HG03520 (cell line): Measurements from ENCODE around the gene MTREX.
A peak's percentile ranks its signal among the peaks of the same experiment; 100 is the strongest.

Experiments used
- ATAC-seq: cut with Tn5 transposase; IDR thresholded peaks from one replicate; pipeline ENCODE4 v1.9.1; 2021; ENCODE audit warnings: mild to moderate bottlenecking, moderate library complexity; ENCODE audit not compliant: unreplicated experiment

MTREX gene

DNA sequence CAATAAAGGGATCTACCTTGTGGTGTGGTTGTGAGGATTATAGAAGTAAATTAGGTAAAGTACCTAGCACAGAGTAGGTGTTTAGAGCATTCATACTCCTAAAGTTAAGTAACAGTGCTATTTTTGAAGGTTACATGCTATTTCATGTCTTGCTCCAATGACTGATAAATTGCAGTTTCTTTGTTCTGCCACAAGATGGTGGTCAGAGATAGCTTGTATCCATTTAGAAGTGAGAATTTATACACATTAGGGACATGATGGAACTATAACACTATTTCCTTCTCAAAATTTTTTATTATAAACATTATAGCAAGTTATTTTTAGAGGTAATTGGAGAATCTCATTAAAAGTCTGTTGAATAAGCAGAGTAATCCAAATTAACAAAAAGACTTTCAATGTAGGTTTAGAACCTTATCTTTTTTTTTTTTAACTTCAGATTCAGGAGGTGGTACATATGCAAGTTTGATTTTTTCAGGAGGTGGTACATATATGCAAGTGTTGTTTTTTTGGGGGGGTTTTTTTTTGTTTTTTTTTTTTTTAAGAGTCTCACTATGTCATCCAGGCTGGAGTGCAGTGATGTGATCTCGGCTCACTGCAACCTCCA lies 17.1 kb downstream of the MTREX start:
- no peak for ATAC-seq

DNA sequence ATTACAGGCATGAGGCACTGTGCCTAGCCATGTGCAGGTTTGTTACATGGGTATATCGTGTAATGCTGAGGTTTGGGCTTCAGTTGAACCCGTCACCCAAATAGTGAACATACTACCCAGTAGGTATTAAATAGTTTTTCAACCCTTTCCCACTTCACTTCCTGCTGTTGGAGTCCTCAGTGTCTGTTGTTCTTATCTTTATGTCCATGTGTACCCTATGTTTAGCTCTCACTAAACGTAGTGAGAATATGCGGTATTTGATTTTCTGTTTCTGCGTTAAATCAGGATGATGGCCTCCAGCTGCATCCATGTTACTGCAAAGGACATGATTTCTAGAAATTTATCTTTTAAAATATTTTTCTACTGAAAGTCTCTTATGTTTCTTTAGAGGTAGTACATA lies 17.8 kb downstream of the MTREX start:
- no peak for ATAC-seq

GRCh38 chr5:55327281-55327680 lies 19.5 kb downstream of the MTREX start:
- ATAC-seq, result no peak

DNA sequence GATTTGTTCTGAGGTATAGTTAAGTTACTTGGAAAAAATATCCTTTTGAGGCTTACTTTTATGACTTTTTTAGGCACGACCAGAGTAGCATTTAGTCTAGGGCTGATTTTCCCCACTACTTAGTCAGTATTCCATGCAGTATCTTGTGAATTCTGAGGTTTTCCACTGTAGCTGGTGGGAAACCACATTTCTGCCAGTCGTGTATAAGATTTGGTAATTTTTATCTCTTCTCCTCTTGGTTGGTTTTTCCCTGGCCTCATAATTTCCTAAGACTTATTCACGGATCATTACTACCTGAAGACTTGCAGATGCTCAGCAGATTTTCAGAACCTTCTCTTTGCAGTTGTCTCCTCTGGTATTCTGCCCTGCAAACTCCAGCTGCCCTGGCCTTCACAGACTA lies 23.5 kb downstream of the MTREX start:
- no peak for ATAC-seq

GRCh38 chr5:55333017-55333416 lies 25.2 kb downstream of the MTREX start:
- no peak for ATAC-seq

DNA sequence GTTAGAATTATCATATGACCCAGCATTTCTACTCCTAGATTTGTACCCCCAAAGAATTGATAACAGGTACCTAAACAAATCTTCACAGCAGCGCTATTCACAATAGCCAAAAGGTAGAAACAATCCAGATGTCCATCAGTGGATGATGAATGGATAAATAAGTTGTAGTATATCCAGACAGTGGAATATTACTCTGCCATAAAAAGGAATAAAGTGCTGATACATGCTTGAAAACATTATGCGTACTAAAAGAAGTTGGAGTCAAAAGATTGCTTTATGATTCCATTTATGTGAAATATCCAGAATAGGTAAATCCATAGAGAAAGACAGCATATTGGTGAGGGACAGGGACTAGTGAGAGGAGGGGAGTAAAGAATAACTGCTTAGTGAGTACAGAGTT lies 26.0 kb downstream of the MTREX start:
- ATAC-seq, result no peak

- no peak for ATAC-seq
These were observed 30.4 kb downstream of the MTREX start for GRCh38 chr5:55338092-55338613.

- no peak for ATAC-seq
These were observed 31.0 kb downstream of the MTREX start for GRCh38 chr5:55338810-55339243.

- no peak for ATAC-seq
These were observed 35.3 kb downstream of the MTREX start for GRCh38 chr5:55343107-55343506.

DNA sequence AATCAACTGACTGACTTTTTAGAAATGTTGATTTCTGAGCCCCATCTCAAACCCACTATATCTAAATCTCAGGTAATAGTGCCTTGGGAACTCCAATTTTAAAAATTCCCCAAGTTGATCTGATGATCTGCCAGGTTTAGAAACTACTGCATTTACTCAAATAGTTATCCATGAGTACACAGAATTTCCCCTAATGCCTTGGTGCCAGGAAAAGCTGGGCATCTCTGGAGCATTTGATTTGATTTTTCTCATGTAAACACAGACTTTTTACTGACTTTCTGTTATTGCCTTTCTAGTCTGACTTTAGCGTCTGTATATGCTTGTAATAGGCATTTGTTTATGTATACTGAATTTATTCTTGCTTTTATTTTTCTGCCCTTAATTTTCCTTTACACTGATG lies 35.8 kb downstream of the MTREX start:
- no peak for ATAC-seq

DNA sequence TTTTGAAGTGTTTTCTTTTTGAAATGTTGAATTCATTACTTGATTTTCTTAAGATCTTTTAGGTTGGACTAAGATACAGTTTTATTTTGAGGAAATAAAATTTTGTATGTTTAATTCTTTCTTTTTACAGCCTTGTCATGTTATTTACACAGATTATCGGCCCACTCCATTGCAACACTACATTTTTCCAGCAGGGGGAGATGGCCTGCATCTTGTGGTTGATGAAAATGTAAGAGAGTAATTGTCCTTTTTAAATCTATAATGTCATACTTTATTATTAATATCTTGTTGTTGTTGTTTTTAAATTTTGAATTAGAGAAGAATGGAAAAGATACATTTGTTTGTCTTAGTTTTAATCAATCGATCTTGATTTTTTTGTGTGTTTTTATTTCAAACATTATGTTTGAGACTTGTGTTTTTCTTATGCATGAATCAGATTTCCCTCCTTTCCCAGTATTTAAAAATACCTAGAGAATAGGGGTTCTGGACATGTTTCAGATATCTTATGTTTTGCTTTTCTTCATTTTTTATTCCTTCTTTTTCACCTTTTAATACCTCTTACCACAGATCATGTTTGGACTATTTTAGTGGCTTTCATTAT lies 36.7 kb downstream of the MTREX start:
- ATAC-seq, result no peak

- no peak for ATAC-seq
These were observed 37.5 kb downstream of the MTREX start for GRCh38 chr5:55345327-55345726.

DNA sequence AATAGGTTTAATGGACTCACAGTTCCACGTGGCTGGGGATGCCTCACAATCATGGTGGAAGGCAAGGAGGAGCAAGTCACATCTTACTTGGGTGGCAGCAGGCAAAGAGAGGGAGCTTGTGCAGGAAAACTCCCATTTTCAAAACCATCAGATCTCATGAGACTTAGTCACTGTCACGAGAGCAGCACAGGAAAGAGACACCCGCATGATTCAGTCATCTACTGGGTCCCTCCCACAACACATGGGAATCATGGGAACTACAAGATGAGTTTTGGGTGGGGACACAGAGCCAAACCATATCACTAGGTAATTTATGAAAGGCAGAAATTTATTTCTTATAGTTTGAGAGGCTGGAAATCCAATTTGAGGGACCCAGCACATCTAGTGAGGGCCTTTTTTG lies 40.0 kb downstream of the MTREX start:
- no peak for ATAC-seq

GRCh38 chr5:55350754-55351153 lies 43.0 kb downstream of the MTREX start:
- no peak for ATAC-seq

- no peak for ATAC-seq
These were observed 49.1 kb downstream of the MTREX start for GRCh38 chr5:55356896-55357295.

- ATAC-seq, result no peak
These were observed 52.4 kb downstream of the MTREX start for GRCh38 chr5:55360190-55360589.

GRCh38 chr5:55363856-55364255 lies 56.1 kb downstream of the MTREX start:
- ATAC-seq, result no peak

DNA sequence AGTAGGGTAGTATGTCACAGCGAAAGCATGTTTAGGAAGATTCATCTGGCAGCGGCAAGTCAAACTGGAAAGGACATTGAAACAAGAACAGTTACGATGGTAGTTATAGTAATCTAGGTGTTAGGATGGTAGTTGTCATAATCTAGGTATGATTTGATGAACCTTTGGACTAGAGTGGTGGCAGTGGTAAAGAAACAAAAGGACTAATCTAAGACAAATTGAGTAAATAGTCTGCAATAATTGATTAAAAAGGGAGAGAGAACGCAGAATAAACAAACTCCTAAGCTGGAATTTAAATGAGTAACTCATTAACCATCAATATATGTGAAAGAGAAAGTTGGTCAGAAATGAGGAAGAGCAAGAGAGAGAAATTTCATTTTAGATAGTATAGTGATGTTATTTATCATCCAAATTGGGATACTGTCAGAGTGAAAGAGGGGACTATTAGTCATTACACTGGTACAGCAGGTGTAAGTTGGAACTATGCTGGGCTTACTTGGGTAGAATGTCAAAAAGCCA lies 56.8 kb downstream of the MTREX start:
- peak; percentile 98 for ATAC-seq

GRCh38 chr5:55370291-55370925 lies 62.6 kb downstream of the MTREX start:
- ATAC-seq, result no peak

DNA sequence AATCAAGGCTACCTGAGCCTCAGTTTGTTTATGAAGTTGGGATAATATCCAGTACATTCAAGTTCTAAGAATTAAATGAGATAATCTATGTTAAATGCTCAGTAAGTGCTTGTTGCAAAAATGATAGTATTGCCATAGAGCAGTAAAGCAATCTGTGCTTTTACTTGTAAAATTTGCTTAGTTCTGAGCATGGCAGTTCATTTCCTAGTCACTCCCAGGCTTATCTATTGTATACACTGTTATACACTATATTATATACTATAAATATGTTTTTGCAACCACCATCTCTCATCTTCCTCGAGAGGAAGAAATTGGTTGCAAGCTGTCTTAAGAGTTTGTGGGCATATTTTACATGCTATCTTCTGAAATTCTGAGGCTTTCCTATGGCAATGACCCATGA lies 63.4 kb downstream of the MTREX start:
- no peak for ATAC-seq

DNA sequence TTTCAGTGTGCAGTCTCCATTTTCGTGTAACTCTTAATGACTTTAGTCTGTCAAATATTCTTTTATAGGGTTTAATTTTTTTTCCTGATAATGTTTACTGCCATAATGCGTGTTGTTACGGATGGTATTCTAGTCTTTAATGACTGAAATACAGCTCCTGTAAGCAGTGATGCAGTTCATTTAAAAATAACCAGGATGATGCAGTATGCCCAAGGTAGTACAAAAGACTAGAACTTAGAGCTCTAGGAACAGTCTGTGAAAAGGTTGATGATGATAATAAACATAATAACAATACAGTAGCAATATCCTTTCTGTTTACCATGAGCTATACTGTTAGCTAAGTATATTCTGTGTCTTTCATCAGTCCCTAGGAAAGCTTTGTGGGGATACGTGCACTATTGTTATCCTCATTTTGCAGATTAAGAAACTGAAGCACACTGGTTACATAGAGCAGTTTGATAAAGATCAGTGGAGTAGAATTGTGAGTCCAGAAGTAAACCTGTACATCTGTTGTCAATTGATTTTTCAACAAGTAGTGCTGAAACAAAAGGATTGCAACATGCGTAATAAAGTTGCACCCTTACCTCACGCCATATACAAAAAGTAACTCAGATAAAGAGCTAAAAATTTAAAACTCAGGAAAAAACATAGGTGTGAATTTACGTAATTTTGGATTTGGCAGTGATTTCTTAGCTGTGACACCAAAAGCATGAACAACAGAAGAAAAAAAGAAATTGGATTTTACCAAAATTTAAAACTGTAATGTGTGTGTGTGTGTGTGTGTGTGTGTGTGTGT lies 64.5 kb downstream of the MTREX start:
- ATAC-seq, result no peak
